CD14-positive monocyte (primary cell): ENCODE data around the gene TMEM239. TPM values are rescaled to one million over a fixed set of nuclear protein-coding genes. Genes with fewer than 3 reads are reported as not detected.
A peak's percentile ranks its signal among the peaks of the same experiment; 100 is the strongest.

Experiments used
- DNase-seq, 3 donors: peaks; one replicate each; pipeline ENCODE4 v3.0.0-alpha.2; 2011 to 2022
- H2AFZ ChIP-seq: 2 replicates; pipeline ENCODE4 v1.6.0; 2012; ENCODE audit warnings: mild to moderate bottlenecking, low read depth, low read length, inconsistent platforms; ENCODE audit not compliant: insufficient read depth, poor library complexity, severe bottlenecking
- H3K27ac ChIP-seq, 2 donors: 1 replicate in 1 of 2; 2 replicates in 1 of 2; pipeline ENCODE4 v1.5.1; 2012 to 2013; ENCODE audit warnings: low read length in 2 of 2, control low read depth in 1 of 2, inconsistent platforms in 1 of 2, low read depth in 1 of 2, mild to moderate bottlenecking in 1 of 2
- H3K27me3 ChIP-seq, 2 donors: one replicate each; pipeline versions ENCODE4 v1.6.0 to v1.6.1; 2011 to 2013; ENCODE audit warnings: low read length in 2 of 2; ENCODE audit not compliant: control insufficient read depth in 2 of 2, insufficient read depth in 2 of 2
- H3K36me3 ChIP-seq, 2 donors: replicated peaks in 1 of 2; 1 replicate in 1 of 2; 2 replicates in 1 of 2; pipeline versions ENCODE4 v1.5.1 to v1.6.1; 2012 to 2013; ENCODE audit warnings: low read length in 2 of 2, control low read depth in 1 of 2, inconsistent platforms in 1 of 2, mild to moderate bottlenecking in 1 of 2; ENCODE audit not compliant: insufficient read depth in 2 of 2, control insufficient read depth in 1 of 2
- H3K4me1 ChIP-seq, 2 donors: 1 replicate in 1 of 2; 2 replicates in 1 of 2; pipeline versions ENCODE4 v1.5.1 to v1.6.1; 2012 to 2013; ENCODE audit warnings: low read length in 2 of 2, control low read depth in 1 of 2, inconsistent platforms in 1 of 2, mild to moderate bottlenecking in 1 of 2, moderate library complexity in 1 of 2; ENCODE audit not compliant: insufficient read depth in 2 of 2, control insufficient read depth in 1 of 2
- H3K4me2 ChIP-seq: replicated peaks from 2 replicates; pipeline ENCODE3; 2012; ENCODE audit warnings: low read length, moderate library complexity, mild to moderate bottlenecking; ENCODE audit not compliant: poor library complexity, severe bottlenecking; ENCODE audit errors: extremely low read depth
- H3K4me3 ChIP-seq, 3 experiments: fragments of 200-600 bp in 1 of 3; sonication (generic) in 1 of 3; replicated peaks in 1 of 3; 1 replicate in 2 of 3; 2 replicates in 1 of 3; pipeline ENCODE4 v1.5.1; 2011 to 2013; ENCODE audit warnings: low read length in 3 of 3, mild to moderate bottlenecking in 3 of 3, control low read depth in 2 of 3, low read depth in 2 of 3, inconsistent platforms in 1 of 3, moderate library complexity in 1 of 3
- H3K79me2 ChIP-seq: 2 replicates; pipeline ENCODE4 v1.6.0; 2012; ENCODE audit warnings: mild to moderate bottlenecking, control low read depth, inconsistent platforms, low read length, moderate library complexity; ENCODE audit not compliant: insufficient read depth
- H3K9ac ChIP-seq: 2 replicates; pipeline ENCODE4 v1.6.0; 2017; ENCODE audit warnings: low read length, mild to moderate bottlenecking; ENCODE audit not compliant: insufficient read depth, poor library complexity, severe bottlenecking
- H3K9me3 ChIP-seq, 2 donors: replicated peaks in 1 of 2; 1 replicate in 1 of 2; 2 replicates in 1 of 2; pipeline versions ENCODE4 v1.5.1 to v1.6.1; 2012 to 2013; ENCODE audit warnings: low read length in 2 of 2, control low read depth in 1 of 2; ENCODE audit not compliant: control insufficient read depth in 1 of 2, insufficient read depth in 1 of 2
- H4K20me1 ChIP-seq: 2 replicates; pipeline ENCODE4 v1.6.0; 2012; ENCODE audit warnings: mild to moderate bottlenecking, low read length, control low read depth, moderate library complexity; ENCODE audit not compliant: insufficient read depth
- H3K27ac Mint-ChIP-seq, 7 donors: one replicate each; pipeline ENCODE4 v1.8.0; 2020; ENCODE audit warnings: mild to moderate bottlenecking in 7 of 7, mixed read lengths in 7 of 7, moderate library complexity in 6 of 7, inconsistent platforms in 2 of 7
- H3K27me3 Mint-ChIP-seq, 3 donors: one replicate each; pipeline ENCODE4 v1.8.0; 2021 to 2022; ENCODE audit warnings: low read depth in 3 of 3, mild to moderate bottlenecking in 3 of 3, mixed read lengths in 3 of 3, moderate library complexity in 3 of 3, inconsistent platforms in 1 of 3
- H3K36me3 Mint-ChIP-seq, 2 donors: one replicate each; pipeline ENCODE4 v1.8.0; 2020; ENCODE audit warnings: mixed read lengths in 2 of 2, inconsistent platforms in 1 of 2, mild to moderate bottlenecking in 1 of 2
- H3K4me1 Mint-ChIP-seq: one replicate; pipeline ENCODE4 v1.8.0; 2020; ENCODE audit warnings: mild to moderate bottlenecking, mixed read lengths
- H3K4me3 Mint-ChIP-seq, 2 donors: one replicate each; pipeline ENCODE4 v1.8.0; 2020; ENCODE audit warnings: mild to moderate bottlenecking in 2 of 2, mixed read lengths in 2 of 2, moderate library complexity in 1 of 2
- H3K9me3 Mint-ChIP-seq, 7 donors: one replicate each; pipeline ENCODE4 v1.8.0; 2020 to 2022; ENCODE audit warnings: mixed read lengths in 7 of 7, mild to moderate bottlenecking in 6 of 7, moderate library complexity in 6 of 7, inconsistent platforms in 2 of 7
- WGBS: methylation state at CpG from one replicate; pipeline ENCODE4 v1.1.5; 2013; ENCODE audit warnings: missing lambda C conversion rate; ENCODE audit not compliant: insufficient coverage; 5-methylcytosine and 5-hydroxymethylcytosine counted together
- intact Hi-C, 2 donors: fragments of 100-400 bp; cut with micrococcal nuclease; formaldehyde crosslinking; loops; one replicate each; pipeline versions ENCODE4 v1.15.0 to v1.15.1; 2023
- polyA plus RNA-seq, 3 donors: library from polyadenylated mRNA; depleted of rRNA in 1 of 3; unstranded in 2 of 3; stranded (reverse) in 1 of 3; fragments of 300-500 nt in 2 of 3; fragments of >200 nt in 1 of 3; fragmentation: Illumina TruSeq in 2 of 3; gene quantifications; 1 replicate in 2 of 3; 2 replicates in 1 of 3; pipeline ENCODE4 v1.2.3, GENCODE V29; 2012 to 2021
- TF ChIP-seq, protein P1 (sequence below): fragments of 200-600 bp; IDR thresholded peaks from one replicate; pipeline ENCODE4 v1.8.0; 2022; ENCODE audit warnings: antibody characterized with exemption, mild to moderate bottlenecking

Gene TMEM239
- polyA plus RNA-seq, 3 donors: not detected

DNA sequence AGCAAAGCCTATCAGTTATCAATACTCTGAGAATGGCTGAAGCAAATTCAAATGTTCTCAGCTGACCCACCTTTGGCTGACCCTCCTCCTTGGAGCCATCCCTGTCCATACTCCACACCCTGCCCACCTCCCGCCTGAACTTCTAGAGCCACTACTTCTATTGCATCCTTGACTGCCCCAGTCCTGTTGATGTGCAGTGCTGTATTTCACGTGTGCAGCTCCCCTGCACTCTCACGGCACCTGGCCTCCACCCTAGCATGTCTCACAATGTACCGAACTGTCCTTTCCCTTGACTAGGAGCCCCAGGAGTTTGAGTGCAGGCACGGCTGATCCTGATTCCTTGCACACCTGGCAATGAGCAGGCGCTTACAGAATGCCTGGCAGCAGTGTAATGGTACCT lies 22.7 kb upstream of the TMEM239 start:
- no peaks in the 10 kb centered on the region for H3K9me3 ChIP-seq
- TF ChIP-seq, protein P1, sequence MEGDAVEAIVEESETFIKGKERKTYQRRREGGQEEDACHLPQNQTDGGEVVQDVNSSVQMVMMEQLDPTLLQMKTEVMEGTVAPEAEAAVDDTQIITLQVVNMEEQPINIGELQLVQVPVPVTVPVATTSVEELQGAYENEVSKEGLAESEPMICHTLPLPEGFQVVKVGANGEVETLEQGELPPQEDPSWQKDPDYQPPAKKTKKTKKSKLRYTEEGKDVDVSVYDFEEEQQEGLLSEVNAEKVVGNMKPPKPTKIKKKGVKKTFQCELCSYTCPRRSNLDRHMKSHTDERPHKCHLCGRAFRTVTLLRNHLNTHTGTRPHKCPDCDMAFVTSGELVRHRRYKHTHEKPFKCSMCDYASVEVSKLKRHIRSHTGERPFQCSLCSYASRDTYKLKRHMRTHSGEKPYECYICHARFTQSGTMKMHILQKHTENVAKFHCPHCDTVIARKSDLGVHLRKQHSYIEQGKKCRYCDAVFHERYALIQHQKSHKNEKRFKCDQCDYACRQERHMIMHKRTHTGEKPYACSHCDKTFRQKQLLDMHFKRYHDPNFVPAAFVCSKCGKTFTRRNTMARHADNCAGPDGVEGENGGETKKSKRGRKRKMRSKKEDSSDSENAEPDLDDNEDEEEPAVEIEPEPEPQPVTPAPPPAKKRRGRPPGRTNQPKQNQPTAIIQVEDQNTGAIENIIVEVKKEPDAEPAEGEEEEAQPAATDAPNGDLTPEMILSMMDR: no peak
- H3K4me1 ChIP-seq: no peaks in the 10 kb centered on the region
- no peak overlapping the region for H3K4me2 ChIP-seq
- Mint-ChIP-seq H3K4me3 (no peak overlapping the region), H3K36me3 (no peaks in the 10 kb centered on the region), H3K9me3 (peaks cover 0 to 3% (median 0%) of the 10 kb centered on the region in 7 donors), H3K27me3 (peaks cover under 1 to 6% (median 3%) of the 10 kb centered on the region in 3 donors), H3K4me1 (no peaks in the 10 kb centered on the region), H3K27ac (peak overlapping the region in 1 of 7 donors; percentile 82)
- H3K36me3 ChIP-seq: no peaks in the 10 kb centered on the region
- H3K27me3 ChIP-seq: no peaks in the 10 kb centered on the region
- intact Hi-C loops: no loop called here
- H3K9ac ChIP-seq: no peak overlapping the region
- no peaks in the 10 kb centered on the region for H3K79me2 ChIP-seq
- H2AFZ ChIP-seq: no peak overlapping the region
- H3K27ac ChIP-seq: no peak overlapping the region
- no peaks in the 10 kb centered on the region for H4K20me1 ChIP-seq
- WGBS: 94% methylated on average over 6 of the region's 6 CpGs
- no peak for DNase-seq
- H3K4me3 ChIP-seq: no peak overlapping the region

DNA sequence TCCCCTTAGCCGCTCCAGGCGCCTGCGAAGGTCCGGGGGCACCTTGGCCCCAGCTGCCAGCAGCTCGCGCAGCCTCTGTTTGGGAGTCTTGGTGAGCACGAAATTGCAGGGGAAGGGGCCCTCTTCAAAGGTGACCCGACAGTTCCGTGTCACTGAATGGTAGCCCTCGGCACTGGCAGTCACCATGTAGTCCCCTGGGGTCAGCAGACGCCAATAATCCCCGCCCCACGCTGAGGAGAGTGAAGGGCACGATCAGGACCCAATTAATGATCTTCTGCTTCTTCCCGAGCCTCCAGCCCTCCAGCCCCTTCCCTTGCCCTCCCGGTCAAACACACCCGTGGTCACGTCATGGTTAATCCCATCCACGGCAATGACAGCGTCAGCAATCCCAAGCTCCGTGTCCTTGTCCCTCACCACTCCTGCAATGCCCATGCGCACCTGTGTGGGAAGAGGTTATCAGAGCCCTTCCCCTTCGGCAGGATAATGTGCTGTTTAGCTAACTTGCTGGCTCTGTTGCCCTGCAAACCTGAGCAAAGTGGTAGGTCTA lies 21.9 kb upstream of the TMEM239 start:
- TF ChIP-seq, protein P1: no peak
- WGBS: 89% methylated on average over 19 of the region's 23 CpGs
- H3K4me3 ChIP-seq: no peak overlapping the region

More for the DNA sequence above, 21.9 kb upstream of the TMEM239 start:
- H3K79me2 ChIP-seq: no peaks in the 10 kb centered on the region
- Mint-ChIP-seq H3K4me1 (peaks cover 6% of the 10 kb centered on the region), H3K27me3 (peaks cover 3 to 13% (median 6%) of the 10 kb centered on the region in 3 donors), H3K36me3 (no peaks in the 10 kb centered on the region), H3K27ac (peak overlapping the region in 2 of 7 donors; percentile 3 to 22), H3K4me3 (no peak overlapping the region), H3K9me3 (peaks cover 0 to 3% (median 0%) of the 10 kb centered on the region in 7 donors)
- intact Hi-C loops: no loop called here
- H3K4me2 ChIP-seq: no peak overlapping the region
- no peaks in the 10 kb centered on the region for H3K9me3 ChIP-seq
- no peak for DNase-seq
- H2AFZ ChIP-seq: no peak overlapping the region
- H3K27ac ChIP-seq: no peak overlapping the region
- H3K27me3 ChIP-seq: peaks cover 0 to 6% of the 10 kb centered on the region in 2 donors
- no peaks in the 10 kb centered on the region for H3K36me3 ChIP-seq
- H3K9ac ChIP-seq: no peak overlapping the region
- H4K20me1 ChIP-seq: no peaks in the 10 kb centered on the region
- H3K4me1 ChIP-seq: peaks cover 2 to 3% of the 10 kb centered on the region in 2 donors
